Measurements from ENCODE around the gene PPP1R7. TPM values are rescaled to one million over a fixed set of nuclear protein-coding genes. Genes with fewer than 3 reads are reported as not detected.

PPP1R7 gene
- total RNA-seq, 1 donor from 2014 or later: 43.1 TPM

DNA sequence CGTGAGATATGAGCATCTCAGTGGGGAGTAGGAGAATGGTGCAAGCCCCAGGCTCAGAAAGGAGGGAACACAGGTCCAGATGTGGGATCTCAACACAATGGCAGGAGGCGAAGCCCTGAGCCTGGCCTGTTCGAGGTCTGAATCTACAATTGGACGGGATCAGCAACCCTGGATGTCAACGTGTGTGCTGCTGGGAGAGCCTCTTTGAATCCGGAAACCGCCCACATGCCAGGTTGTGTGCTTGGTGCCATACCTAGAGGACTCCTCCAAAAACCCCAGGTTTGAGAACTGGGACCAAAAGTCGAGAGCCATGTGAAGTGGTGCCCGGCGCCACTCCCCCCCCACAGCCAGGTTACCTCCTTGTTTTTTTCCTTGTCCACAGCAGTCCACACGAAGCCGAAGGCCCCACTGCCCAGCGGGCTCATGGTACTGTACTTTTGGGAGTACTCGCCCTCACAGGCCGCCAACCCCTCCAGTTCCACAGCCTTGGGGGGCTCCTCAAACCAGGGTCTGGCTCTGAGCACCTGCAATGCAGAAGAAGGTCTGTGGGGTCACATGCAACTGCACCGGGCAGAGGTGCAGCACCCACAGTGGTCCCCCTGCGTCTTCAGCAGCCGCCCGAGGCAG, 27.8 kb upstream of the PPP1R7 start:
- Mint-ChIP-seq H3K9me3 (ENCODE audit: low read depth) (peaks cover 10% of the 10 kb centered on the region), H3K4me3 (ENCODE audit: unreplicated experiment) (no peak overlapping the region), H3K36me3 (ENCODE audit: low read depth) (peaks cover 8% of the 10 kb centered on the region), H3K4me1 (ENCODE audit: low read depth) (no peaks in the 10 kb centered on the region), H3K27ac (ENCODE audit: unreplicated experiment) (no peak overlapping the region), H3K27me3 (ENCODE audit: low read depth) (no peaks in the 10 kb centered on the region)
- DNase-seq (ENCODE audit: low spot score): no peak
- TF ChIP-seq, protein P1, sequence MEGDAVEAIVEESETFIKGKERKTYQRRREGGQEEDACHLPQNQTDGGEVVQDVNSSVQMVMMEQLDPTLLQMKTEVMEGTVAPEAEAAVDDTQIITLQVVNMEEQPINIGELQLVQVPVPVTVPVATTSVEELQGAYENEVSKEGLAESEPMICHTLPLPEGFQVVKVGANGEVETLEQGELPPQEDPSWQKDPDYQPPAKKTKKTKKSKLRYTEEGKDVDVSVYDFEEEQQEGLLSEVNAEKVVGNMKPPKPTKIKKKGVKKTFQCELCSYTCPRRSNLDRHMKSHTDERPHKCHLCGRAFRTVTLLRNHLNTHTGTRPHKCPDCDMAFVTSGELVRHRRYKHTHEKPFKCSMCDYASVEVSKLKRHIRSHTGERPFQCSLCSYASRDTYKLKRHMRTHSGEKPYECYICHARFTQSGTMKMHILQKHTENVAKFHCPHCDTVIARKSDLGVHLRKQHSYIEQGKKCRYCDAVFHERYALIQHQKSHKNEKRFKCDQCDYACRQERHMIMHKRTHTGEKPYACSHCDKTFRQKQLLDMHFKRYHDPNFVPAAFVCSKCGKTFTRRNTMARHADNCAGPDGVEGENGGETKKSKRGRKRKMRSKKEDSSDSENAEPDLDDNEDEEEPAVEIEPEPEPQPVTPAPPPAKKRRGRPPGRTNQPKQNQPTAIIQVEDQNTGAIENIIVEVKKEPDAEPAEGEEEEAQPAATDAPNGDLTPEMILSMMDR (IDR thresholded peaks at IDR 0.05): no peak

DNA sequence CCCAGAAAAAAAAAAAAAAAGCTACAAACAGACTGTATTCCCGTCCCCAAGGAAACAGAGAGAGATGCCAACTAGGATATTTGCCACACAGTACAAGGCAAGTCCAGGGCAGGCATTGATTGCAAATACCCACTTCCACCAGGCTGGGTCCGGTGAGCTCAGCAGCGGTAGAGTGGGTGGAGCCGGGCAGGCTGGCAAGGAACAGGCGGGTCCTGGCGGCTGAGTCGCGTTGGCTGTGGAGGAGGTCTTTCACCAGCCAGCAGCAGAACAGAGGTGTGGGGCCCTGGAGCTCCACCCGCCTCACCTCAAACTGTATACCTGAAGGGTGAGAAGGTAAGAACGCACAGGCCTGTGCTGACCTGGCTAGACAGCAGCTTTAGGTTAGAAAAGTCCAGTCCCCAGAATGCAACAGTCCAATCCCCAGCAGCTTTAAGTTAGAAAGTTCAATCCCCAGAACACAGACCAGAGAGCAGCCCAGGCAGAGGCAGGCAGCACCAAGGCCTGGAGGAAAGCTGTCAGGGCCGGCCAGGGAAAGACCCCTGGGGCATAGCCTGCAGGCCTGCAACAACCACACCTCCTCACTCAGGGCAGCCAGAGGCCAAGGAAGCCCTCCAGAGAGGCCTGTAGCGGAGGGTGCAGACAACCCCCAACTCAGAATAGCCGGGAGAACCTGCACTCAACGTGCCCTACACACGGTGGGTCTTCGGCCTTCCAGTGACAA, 26.3 kb upstream of the PPP1R7 start:
- TF ChIP-seq, protein P1 (IDR thresholded peaks at IDR 0.05): no peak
- Mint-ChIP-seq H3K27me3 (ENCODE audit: low read depth) (no peaks in the 10 kb centered on the region), H3K9me3 (ENCODE audit: low read depth) (peaks cover 10% of the 10 kb centered on the region), H3K36me3 (ENCODE audit: low read depth) (peaks cover 9% of the 10 kb centered on the region), H3K4me1 (ENCODE audit: low read depth) (no peaks in the 10 kb centered on the region), H3K4me3 (ENCODE audit: unreplicated experiment) (no peak overlapping the region), H3K27ac (ENCODE audit: unreplicated experiment) (no peak overlapping the region)
- DNase-seq (ENCODE audit: low spot score): peak; percentile 79

DNA sequence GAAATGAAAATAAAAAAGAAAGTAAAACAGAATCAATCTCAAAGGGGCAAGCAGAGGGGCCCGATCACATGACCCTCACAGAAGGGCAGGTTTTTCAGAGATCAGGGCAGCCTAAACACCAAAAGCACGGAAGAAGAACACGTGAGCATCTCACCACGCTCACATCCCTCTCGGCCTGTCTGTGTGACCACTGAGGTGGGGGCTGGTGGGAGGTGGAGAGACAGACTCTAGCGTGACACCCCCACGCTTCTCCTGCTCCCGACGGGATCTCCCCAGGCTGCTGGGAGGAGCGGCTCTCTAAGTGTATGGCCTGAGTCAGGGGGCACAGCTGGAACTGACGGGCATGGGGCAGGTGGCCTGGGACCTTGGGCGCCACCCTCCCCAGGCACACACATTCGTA, 24.6 kb upstream of the PPP1R7 start:
- peak; percentile 42 for DNase-seq (ENCODE audit: low spot score)
- peaks cover 8% of the 10 kb centered on the region for H3K36me3 Mint-ChIP-seq (ENCODE audit: low read depth)
- no peaks in the 10 kb centered on the region for H3K4me1 Mint-ChIP-seq (ENCODE audit: low read depth)
- H3K27me3 Mint-ChIP-seq (ENCODE audit: low read depth): no peaks in the 10 kb centered on the region
- TF ChIP-seq, protein P1 (IDR thresholded peaks at IDR 0.05): no peak
- H3K9me3 Mint-ChIP-seq (ENCODE audit: low read depth): peaks cover 10% of the 10 kb centered on the region
- H3K27ac Mint-ChIP-seq (ENCODE audit: unreplicated experiment): no peak overlapping the region
- no peak overlapping the region for H3K4me3 Mint-ChIP-seq (ENCODE audit: unreplicated experiment)

DNA sequence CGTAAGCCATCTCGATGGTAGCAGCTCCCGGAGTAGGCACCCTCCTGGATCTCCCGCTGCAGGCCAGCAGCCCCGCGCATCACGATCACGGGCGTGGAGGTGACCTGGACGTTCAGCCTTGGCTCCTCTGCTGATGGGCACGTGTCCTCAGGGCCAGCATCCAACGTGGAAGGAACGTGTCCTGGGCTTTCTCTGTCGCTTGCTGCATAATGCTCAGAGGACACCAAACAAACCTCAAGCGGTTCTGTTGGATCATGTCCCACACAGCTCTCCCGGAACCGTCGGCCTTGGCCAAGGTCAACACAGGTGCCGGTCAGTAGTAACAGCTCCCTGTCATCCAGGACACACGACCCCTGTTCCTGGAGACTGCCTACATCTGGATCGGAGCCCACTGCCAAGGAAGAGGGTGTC, 24.1 kb upstream of the PPP1R7 start:
- Mint-ChIP-seq H3K4me1 (ENCODE audit: low read depth) (no peaks in the 10 kb centered on the region), H3K4me3 (ENCODE audit: unreplicated experiment) (no peak overlapping the region), H3K36me3 (ENCODE audit: low read depth) (peaks cover 4% of the 10 kb centered on the region), H3K27ac (ENCODE audit: unreplicated experiment) (no peak overlapping the region), H3K27me3 (ENCODE audit: low read depth) (no peaks in the 10 kb centered on the region), H3K9me3 (ENCODE audit: low read depth) (peaks cover 6% of the 10 kb centered on the region)
- DNase-seq (ENCODE audit: low spot score): peak; percentile 75
- TF ChIP-seq, protein P1 (IDR thresholded peaks at IDR 0.05): no peak

DNA sequence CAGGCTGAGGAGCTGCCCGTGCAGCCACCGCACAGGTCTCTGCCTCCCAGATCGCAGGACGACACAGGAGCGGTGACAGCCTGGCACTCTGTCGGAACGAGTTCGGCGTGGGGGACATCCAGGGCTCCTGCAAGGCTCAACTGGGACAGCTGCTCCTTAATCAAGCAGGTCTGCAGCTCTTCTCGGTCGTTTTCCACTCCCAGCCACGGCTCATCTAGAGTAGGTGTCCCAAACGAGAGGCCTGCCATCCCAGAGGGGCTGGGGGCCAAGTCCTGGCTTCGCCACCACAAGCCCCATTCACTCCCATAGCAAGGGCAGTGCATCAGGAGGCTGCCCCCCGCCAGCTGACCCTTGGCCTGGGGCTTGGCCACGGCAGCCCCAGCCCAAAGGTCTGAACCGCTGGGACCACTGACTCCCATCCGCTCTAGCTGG, 23.5 kb upstream of the PPP1R7 start:
- Mint-ChIP-seq H3K9me3 (ENCODE audit: low read depth) (peaks cover under 1% of the 10 kb centered on the region), H3K36me3 (ENCODE audit: low read depth) (peaks cover 1% of the 10 kb centered on the region), H3K27me3 (ENCODE audit: low read depth) (no peaks in the 10 kb centered on the region), H3K4me3 (ENCODE audit: unreplicated experiment) (no peak overlapping the region), H3K27ac (ENCODE audit: unreplicated experiment) (no peak overlapping the region), H3K4me1 (ENCODE audit: low read depth) (no peaks in the 10 kb centered on the region)
- TF ChIP-seq, protein P1 (IDR thresholded peaks at IDR 0.05): no peak
- peak; percentile 86 for DNase-seq (ENCODE audit: low spot score)
